HepG2 (cell line): ENCODE measurements around the gene BPHL. TPM values are rescaled to one million over a fixed set of nuclear protein-coding genes. Genes with fewer than 3 reads are reported as not detected.

Source experiments
- ATF1 ChIP-seq: IDR thresholded peaks from 2 replicates; pipeline ENCODE4 v1.6.1; 2016; ENCODE audit warnings: mild to moderate bottlenecking, control low read depth
- CHCHD3 ChIP-seq: sonication (generic); formaldehyde crosslinking; IDR thresholded peaks from 2 replicates; pipeline ENCODE4 v1.8.0; 2022; ENCODE audit warnings: mild to moderate bottlenecking, missing genetic modification reagents, moderate library complexity
- FOXM1 ChIP-seq: sonication (generic); formaldehyde crosslinking; IDR thresholded peaks from 2 replicates; pipeline ENCODE4 v1.5.0; 2020; ENCODE audit warnings: missing genetic modification reagents
- GZF1 ChIP-seq: sonication (generic); formaldehyde crosslinking; IDR thresholded peaks from 2 replicates; pipeline ENCODE4 v1.5.1; 2020; ENCODE audit warnings: mild to moderate bottlenecking, missing genetic modification reagents
- JARID2 ChIP-seq: sonication (generic); formaldehyde crosslinking; IDR thresholded peaks from 2 replicates; pipeline ENCODE4 v1.8.1; 2023; ENCODE audit warnings: missing genetic modification reagents, inconsistent platforms; ENCODE audit not compliant: insufficient replicate concordance
- MTA1 ChIP-seq: sonication (generic); formaldehyde crosslinking; IDR thresholded peaks from 2 replicates; pipeline ENCODE4 v1.4.0; 2020; ENCODE audit warnings: missing genetic modification reagents, mild to moderate bottlenecking, borderline replicate concordance
- NFKB2 ChIP-seq: sonication (generic); formaldehyde crosslinking; IDR thresholded peaks from 2 replicates; pipeline ENCODE4 v1.4.0; 2020; ENCODE audit warnings: missing genetic modification reagents, borderline replicate concordance
- SMYD3 ChIP-seq: sonication (generic); formaldehyde crosslinking; IDR thresholded peaks from 2 replicates; pipeline ENCODE4 v1.8.1; 2023; ENCODE audit warnings: mild to moderate bottlenecking, missing genetic modification reagents
- ZSCAN25 ChIP-seq: sonication (generic); formaldehyde crosslinking; IDR thresholded peaks from 2 replicates; pipeline ENCODE4 v1.8.0; 2022; ENCODE audit warnings: mild to moderate bottlenecking, missing genetic modification reagents
- polyA plus RNA-seq, 8 experiments: library from polyadenylated mRNA; depleted of rRNA in 3 of 8; stranded (reverse) in 7 of 8; unstranded in 1 of 8; fragments of >200 nt; fragmentation: Illumina TruSeq in 4 of 8; extraction: Trizol in 4 of 8; gene quantifications; 2 replicates each; pipeline versions ENCODE4 v1.2.1 to v1.2.3, GENCODE V29; 2011 to 2016; ENCODE audit warnings: low read depth in 4 of 8, missing spikeins in 1 of 8, mixed read lengths in 1 of 8; ENCODE audit not compliant: insufficient read depth in 1 of 8
- total RNA-seq, 5 experiments: library from RNA; depleted of rRNA; stranded (reverse); fragments of >200 nt; fragmentation: Illumina TruSeq; extraction: Trizol; gene quantifications; 2 replicates each; pipeline ENCODE4 v1.2.3, GENCODE V29; 2016; ENCODE audit warnings: low read depth in 1 of 5
- TF ChIP-seq, protein P1 (sequence below): sonication (generic); formaldehyde crosslinking; IDR thresholded peaks from 2 replicates; pipeline ENCODE4 v1.4.0; 2020; ENCODE audit warnings: missing genetic modification reagents, borderline replicate concordance
- TF ChIP-seq, protein P2 (sequence below): sonication (generic); formaldehyde crosslinking; IDR thresholded peaks from 2 replicates; pipeline ENCODE4 v1.4.0; 2020; ENCODE audit warnings: missing genetic modification reagents
- TF ChIP-seq, protein P3 (sequence below): sonication (generic); formaldehyde crosslinking; IDR thresholded peaks from 2 replicates; pipeline ENCODE4 v1.8.0; 2022; ENCODE audit warnings: mild to moderate bottlenecking, missing genetic modification reagents, moderate library complexity
- TF ChIP-seq, protein P4 (sequence below): sonication (generic); formaldehyde crosslinking; IDR thresholded peaks from 2 replicates; pipeline ENCODE4 v1.4.0; 2020; ENCODE audit warnings: missing genetic modification reagents
- TF ChIP-seq, protein P5 (sequence below): fragments of 450-650 bp; IDR thresholded peaks from 2 replicates; pipeline ENCODE4 v1.6.1; 2017; ENCODE audit warnings: mild to moderate bottlenecking

The BPHL gene
- total and polyA plus RNA-seq, 2 of the 13 experiments (the other 11 are each of a cell fraction or from before 2014, with no cell fraction given), result 37.8 to 39.5 TPM

DNA sequence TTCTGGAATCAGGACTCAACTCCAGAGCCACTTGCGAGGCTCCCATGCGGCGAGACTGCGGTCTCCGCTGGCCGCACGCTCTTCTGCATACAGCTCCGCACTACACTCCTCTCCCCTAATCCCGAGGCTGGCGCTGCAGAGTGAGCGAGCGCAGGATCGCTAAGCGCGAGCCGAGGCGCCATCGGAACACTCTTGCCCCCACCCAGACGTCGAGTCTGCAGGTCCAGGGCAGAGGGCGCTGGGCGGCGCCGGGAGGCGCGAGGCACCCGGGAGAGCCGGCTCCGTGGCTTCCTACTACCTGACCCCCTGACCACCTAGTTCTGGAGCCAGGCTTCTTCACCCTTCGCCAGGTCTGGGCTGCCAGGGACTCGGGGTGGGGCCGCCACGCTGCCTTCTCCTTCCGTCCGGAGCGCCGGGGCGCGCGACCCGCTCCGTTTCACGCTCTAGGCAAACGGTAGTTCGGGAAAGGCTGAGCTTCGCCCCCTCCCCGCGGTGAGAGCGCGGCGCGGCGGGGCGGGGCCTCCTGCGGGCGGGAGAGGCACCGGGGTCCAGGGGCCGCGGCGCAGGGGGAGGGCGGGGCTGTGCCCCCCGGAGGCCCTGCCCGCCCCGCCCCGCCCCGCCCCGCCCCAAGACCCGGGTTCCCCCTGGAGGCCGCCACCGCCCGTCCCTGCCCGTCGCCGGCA lies 44.2 kb downstream of the BPHL start (continued):
- TF ChIP-seq, protein P1, sequence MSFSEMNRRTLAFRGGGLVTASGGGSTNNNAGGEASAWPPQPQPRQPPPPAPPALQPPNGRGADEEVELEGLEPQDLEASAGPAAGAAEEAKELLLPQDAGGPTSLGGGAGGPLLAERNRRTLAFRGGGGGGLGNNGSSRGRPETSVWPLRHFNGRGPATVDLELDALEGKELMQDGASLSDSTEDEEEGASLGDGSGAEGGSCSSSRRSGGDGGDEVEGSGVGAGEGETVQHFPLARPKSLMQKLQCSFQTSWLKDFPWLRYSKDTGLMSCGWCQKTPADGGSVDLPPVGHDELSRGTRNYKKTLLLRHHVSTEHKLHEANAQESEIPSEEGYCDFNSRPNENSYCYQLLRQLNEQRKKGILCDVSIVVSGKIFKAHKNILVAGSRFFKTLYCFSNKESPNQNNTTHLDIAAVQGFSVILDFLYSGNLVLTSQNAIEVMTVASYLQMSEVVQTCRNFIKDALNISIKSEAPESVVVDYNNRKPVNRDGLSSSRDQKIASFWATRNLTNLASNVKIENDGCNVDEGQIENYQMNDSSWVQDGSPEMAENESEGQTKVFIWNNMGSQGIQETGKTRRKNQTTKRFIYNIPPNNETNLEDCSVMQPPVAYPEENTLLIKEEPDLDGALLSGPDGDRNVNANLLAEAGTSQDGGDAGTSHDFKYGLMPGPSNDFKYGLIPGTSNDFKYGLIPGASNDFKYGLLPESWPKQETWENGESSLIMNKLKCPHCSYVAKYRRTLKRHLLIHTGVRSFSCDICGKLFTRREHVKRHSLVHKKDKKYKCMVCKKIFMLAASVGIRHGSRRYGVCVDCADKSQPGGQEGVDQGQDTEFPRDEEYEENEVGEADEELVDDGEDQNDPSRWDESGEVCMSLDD (CRISPR knock-in tag), result no peak
- TF ChIP-seq ZSCAN25 (CRISPR knock-in tag), result peak; percentile 74
- TF ChIP-seq, protein P2, sequence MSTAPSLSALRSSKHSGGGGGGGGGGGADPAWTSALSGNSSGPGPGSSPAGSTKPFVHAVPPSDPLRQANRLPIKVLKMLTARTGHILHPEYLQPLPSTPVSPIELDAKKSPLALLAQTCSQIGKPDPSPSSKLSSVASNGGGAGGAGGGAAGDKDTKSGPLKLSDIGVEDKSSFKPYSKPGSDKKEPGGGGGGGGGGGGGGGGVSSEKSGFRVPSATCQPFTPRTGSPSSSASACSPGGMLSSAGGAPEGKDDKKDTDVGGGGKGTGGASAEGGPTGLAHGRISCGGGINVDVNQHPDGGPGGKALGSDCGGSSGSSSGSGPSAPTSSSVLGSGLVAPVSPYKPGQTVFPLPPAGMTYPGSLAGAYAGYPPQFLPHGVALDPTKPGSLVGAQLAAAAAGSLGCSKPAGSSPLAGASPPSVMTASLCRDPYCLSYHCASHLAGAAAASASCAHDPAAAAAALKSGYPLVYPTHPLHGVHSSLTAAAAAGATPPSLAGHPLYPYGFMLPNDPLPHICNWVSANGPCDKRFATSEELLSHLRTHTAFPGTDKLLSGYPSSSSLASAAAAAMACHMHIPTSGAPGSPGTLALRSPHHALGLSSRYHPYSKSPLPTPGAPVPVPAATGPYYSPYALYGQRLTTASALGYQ (CRISPR knock-in tag), result peak; percentile 67; the same call in 1 of the 2 replicates
- TF ChIP-seq GZF1, result 0 out of 2 replicates have a peak, but pooled peaks have one; percentile 72
- no peak for TF ChIP-seq FOXM1
- 0 out of 2 replicates have a peak, but pooled peaks have one; percentile 68 for TF ChIP-seq CHCHD3 (CRISPR knock-in tag)
- TF ChIP-seq, protein P3, sequence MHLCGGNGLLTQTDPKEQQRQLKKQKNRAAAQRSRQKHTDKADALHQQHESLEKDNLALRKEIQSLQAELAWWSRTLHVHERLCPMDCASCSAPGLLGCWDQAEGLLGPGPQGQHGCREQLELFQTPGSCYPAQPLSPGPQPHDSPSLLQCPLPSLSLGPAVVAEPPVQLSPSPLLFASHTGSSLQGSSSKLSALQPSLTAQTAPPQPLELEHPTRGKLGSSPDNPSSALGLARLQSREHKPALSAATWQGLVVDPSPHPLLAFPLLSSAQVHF (CRISPR knock-in tag), result peak; percentile 84
- TF ChIP-seq, protein P4, sequence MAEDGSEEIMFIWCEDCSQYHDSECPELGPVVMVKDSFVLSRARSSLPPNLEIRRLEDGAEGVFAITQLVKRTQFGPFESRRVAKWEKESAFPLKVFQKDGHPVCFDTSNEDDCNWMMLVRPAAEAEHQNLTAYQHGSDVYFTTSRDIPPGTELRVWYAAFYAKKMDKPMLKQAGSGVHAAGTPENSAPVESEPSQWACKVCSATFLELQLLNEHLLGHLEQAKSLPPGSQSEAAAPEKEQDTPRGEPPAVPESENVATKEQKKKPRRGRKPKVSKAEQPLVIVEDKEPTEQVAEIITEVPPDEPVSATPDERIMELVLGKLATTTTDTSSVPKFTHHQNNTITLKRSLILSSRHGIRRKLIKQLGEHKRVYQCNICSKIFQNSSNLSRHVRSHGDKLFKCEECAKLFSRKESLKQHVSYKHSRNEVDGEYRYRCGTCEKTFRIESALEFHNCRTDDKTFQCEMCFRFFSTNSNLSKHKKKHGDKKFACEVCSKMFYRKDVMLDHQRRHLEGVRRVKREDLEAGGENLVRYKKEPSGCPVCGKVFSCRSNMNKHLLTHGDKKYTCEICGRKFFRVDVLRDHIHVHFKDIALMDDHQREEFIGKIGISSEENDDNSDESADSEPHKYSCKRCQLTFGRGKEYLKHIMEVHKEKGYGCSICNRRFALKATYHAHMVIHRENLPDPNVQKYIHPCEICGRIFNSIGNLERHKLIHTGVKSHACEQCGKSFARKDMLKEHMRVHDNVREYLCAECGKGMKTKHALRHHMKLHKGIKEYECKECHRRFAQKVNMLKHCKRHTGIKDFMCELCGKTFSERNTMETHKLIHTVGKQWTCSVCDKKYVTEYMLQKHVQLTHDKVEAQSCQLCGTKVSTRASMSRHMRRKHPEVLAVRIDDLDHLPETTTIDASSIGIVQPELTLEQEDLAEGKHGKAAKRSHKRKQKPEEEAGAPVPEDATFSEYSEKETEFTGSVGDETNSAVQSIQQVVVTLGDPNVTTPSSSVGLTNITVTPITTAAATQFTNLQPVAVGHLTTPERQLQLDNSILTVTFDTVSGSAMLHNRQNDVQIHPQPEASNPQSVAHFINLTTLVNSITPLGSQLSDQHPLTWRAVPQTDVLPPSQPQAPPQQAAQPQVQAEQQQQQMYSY, result no peak; the same call in none of the 2 replicates
- TF ChIP-seq ATF1 (CRISPR knock-in tag), result no peak
- peak; percentile 82 for TF ChIP-seq JARID2 (CRISPR knock-in tag)
- peak; percentile 79; the same call in 1 of the 2 replicates for TF ChIP-seq NFKB2 (CRISPR knock-in tag)
- TF ChIP-seq MTA1 (CRISPR knock-in tag), result peak; percentile 90; the same call in 1 of the 2 replicates
- TF ChIP-seq, protein P5, sequence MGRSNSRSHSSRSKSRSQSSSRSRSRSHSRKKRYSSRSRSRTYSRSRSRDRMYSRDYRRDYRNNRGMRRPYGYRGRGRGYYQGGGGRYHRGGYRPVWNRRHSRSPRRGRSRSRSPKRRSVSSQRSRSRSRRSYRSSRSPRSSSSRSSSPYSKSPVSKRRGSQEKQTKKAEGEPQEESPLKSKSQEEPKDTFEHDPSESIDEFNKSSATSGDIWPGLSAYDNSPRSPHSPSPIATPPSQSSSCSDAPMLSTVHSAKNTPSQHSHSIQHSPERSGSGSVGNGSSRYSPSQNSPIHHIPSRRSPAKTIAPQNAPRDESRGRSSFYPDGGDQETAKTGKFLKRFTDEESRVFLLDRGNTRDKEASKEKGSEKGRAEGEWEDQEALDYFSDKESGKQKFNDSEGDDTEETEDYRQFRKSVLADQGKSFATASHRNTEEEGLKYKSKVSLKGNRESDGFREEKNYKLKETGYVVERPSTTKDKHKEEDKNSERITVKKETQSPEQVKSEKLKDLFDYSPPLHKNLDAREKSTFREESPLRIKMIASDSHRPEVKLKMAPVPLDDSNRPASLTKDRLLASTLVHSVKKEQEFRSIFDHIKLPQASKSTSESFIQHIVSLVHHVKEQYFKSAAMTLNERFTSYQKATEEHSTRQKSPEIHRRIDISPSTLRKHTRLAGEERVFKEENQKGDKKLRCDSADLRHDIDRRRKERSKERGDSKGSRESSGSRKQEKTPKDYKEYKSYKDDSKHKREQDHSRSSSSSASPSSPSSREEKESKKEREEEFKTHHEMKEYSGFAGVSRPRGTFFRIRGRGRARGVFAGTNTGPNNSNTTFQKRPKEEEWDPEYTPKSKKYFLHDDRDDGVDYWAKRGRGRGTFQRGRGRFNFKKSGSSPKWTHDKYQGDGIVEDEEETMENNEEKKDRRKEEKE, result no peak
- TF ChIP-seq SMYD3 (CRISPR knock-in tag), result no peak
